GM12878 (cell line): ENCODE results near the gene ENPP4. TPM values are rescaled to one million over a fixed set of nuclear protein-coding genes. Genes with fewer than 3 reads are reported as not detected.

Experiments used
- ATAC-seq: fragments of 200-7000 bp; cut with Tn5 transposase; 3 replicates; pipeline ENCODE4 v1.9.1; 2020; ENCODE audit warnings: mild to moderate bottlenecking, moderate library complexity
- BruUV-seq: library from RNA; stranded (reverse); fragments of 400-500 nt; replicated peaks from 2 replicates; lab custom pipeline; 2021; lab: Mats Ljungman, UMichigan
- CTCF ChIA-PET: fragments of 300-600 bp; sonication (Branson Sonifier 250); formaldehyde crosslinking; extraction: SDS; loops from one replicate; lab custom pipeline; 2021; ENCODE audit warnings: inconsistent platforms; lab: Yijun Ruan, JAX
- POLR2A ChIA-PET: fragments of 350-600 bp; formaldehyde crosslinking; extraction: SDS; loops from one replicate; lab custom pipeline; 2021; ENCODE audit warnings: inconsistent platforms; lab: Charles Lee
- RAD21 ChIA-PET: fragments of 300-600 bp; sonication (Branson Sonifier 250); formaldehyde crosslinking; loops from one replicate; lab custom pipeline; 2023; ENCODE audit warnings: antibody characterized with exemption; ENCODE audit not compliant: unreplicated experiment; lab: Charles Lee
- SMC1A ChIA-PET: fragments of 300-600 bp; sonication (Branson Sonifier 250); formaldehyde crosslinking; loops from one replicate; lab custom pipeline; 2023; ENCODE audit not compliant: unreplicated experiment, uncharacterized antibody; lab: Charles Lee
- DNase-seq: peaks from one replicate; pipeline ENCODE4 v3.0.0-alpha.2; 2011; ENCODE audit warnings: low read depth, low spot score
- FAIRE-seq: peaks from 3 replicates; lab custom pipeline; 2011; peaks lifted over from hg19 to GRCh38; lab: Jason Lieb, UNC
- H2AFZ ChIP-seq: 2 replicates; pipeline ENCODE4 v1.6.0; 2011; ENCODE audit warnings: low read depth, low read length, control low read depth; ENCODE audit not compliant: control insufficient read depth
- H3K27ac ChIP-seq: 2 replicates; pipeline ENCODE4 v1.5.1; 2011; ENCODE audit warnings: control low read depth; ENCODE audit not compliant: control insufficient read depth, insufficient read depth
- H3K27me3 ChIP-seq, 2 experiments: replicated peaks in 1 of 2; 2 replicates each; pipeline versions ENCODE4 v1.6.0 to v1.6.1; 2011; ENCODE audit warnings: low read length in 1 of 2; ENCODE audit not compliant: control insufficient read depth in 2 of 2, insufficient read depth in 2 of 2
- H3K36me3 ChIP-seq, 2 experiments: 2 replicates each; pipeline ENCODE4 v1.5.1; 2011; ENCODE audit warnings: low read length in 1 of 2; ENCODE audit not compliant: control insufficient read depth in 2 of 2, insufficient read depth in 2 of 2
- H3K4me1 ChIP-seq: 2 replicates; pipeline ENCODE4 v1.6.1; 2011; ENCODE audit warnings: mild to moderate bottlenecking, low read length, moderate library complexity, mixed read lengths; ENCODE audit not compliant: control insufficient read depth, insufficient read depth
- H3K4me2 ChIP-seq: 2 replicates; pipeline ENCODE4 v1.6.0; 2011; ENCODE audit warnings: control low read depth; ENCODE audit not compliant: control insufficient read depth, insufficient read depth
- H3K4me3 ChIP-seq: fragments of 200-600 bp; sonication (generic); 2 replicates; pipeline ENCODE4 v1.5.1; 2016
- H3K79me2 ChIP-seq: 2 replicates; pipeline ENCODE4 v1.6.0; 2011; ENCODE audit warnings: low read length; ENCODE audit not compliant: control insufficient read depth, insufficient read depth
- H3K9ac ChIP-seq: 2 replicates; pipeline ENCODE4 v1.8.0; 2011; ENCODE audit warnings: low read length, control low read depth, mixed read lengths; ENCODE audit not compliant: control insufficient read depth, insufficient read depth
- H3K9me3 ChIP-seq: replicated peaks from 3 replicates; pipeline ENCODE4 v1.5.1; 2011; ENCODE audit warnings: mild to moderate bottlenecking, low read length; ENCODE audit not compliant: control insufficient read depth, insufficient read depth
- H4K20me1 ChIP-seq: 2 replicates; pipeline ENCODE4 v1.6.0; 2011; ENCODE audit not compliant: control insufficient read depth, insufficient read depth
- BCL11A ChIP-seq: IDR thresholded peaks from 2 replicates; pipeline ENCODE4 v1.6.1; 2011; ENCODE audit warnings: low read depth, low read length
- CHD1 ChIP-seq: IDR thresholded peaks from 2 replicates; pipeline ENCODE4 v1.6.1; 2012; ENCODE audit warnings: low read depth, low read length, improper control_type of control experiment
- CHD2 ChIP-seq: IDR thresholded peaks from 2 replicates; pipeline ENCODE4 v1.6.1; 2011; ENCODE audit warnings: low read depth, low read length, improper control_type of control experiment, borderline replicate concordance
- CTCF ChIP-seq, 3 experiments: IDR thresholded peaks in 2 of 3; conservative IDR thresholded peaks in 1 of 3; 2 replicates each; pipeline ENCODE4 v1.5.1; 2011; ENCODE audit warnings: low read depth in 3 of 3, low read length in 3 of 3, mild to moderate bottlenecking in 3 of 3, control low read depth in 2 of 3, moderate library complexity in 2 of 3, inconsistent platforms in 1 of 3, mixed read lengths in 1 of 3; ENCODE audit not compliant: control insufficient read depth in 2 of 3, insufficient read depth in 1 of 3; ENCODE audit errors: extremely low read depth in 1 of 3
- JUND ChIP-seq: IDR thresholded peaks from 2 replicates; pipeline ENCODE4 v1.6.1; 2012; ENCODE audit warnings: low read depth, mild to moderate bottlenecking, low read length, improper control_type of control experiment, moderate library complexity
- MTA2 ChIP-seq: fragments of 450-650 bp; IDR thresholded peaks from 2 replicates; pipeline ENCODE4 v1.6.1; 2016; ENCODE audit warnings: low read depth, mild to moderate bottlenecking, moderate library complexity
- MYC ChIP-seq: IDR thresholded peaks from 2 replicates; pipeline ENCODE4 v1.6.1; 2011; ENCODE audit warnings: mild to moderate bottlenecking, low read length, moderate library complexity, inconsistent platforms; ENCODE audit not compliant: insufficient read depth, insufficient replicate concordance, insufficient read length, severe bottlenecking
- POLR2A ChIP-seq: IDR thresholded peaks from 2 replicates; pipeline ENCODE4 v1.6.1; 2011; ENCODE audit warnings: low read depth, mild to moderate bottlenecking, low read length
- RAD21 ChIP-seq: IDR thresholded peaks from 2 replicates; pipeline ENCODE4 v1.6.1; 2011; ENCODE audit warnings: mild to moderate bottlenecking, low read depth, low read length, moderate library complexity; ENCODE audit not compliant: insufficient read depth
- RAD51 ChIP-seq: fragments of 450-650 bp; IDR thresholded peaks from 2 replicates; pipeline ENCODE4 v1.6.1; 2016; ENCODE audit warnings: moderate library complexity, mild to moderate bottlenecking, inconsistent platforms
- ZNF24 ChIP-seq: fragments of 450-650 bp; IDR thresholded peaks from 2 replicates; pipeline ENCODE4 v1.6.1; 2017; ENCODE audit warnings: antibody characterized with exemption, mild to moderate bottlenecking
- WGBS: methylation state at CpG from one replicate; pipeline ENCODE4 v1.1.6; 2016; ENCODE audit warnings: low lambda C conversion rate; ENCODE audit not compliant: insufficient replicate concordance, insufficient coverage; ENCODE audit errors: missing lambda C conversion rate; 5-methylcytosine and 5-hydroxymethylcytosine counted together
- in situ Hi-C: fragments of 300-500 bp; cut with MboI; formaldehyde crosslinking; loops from 9 replicates; pipeline ENCODE4 v1.14.3; 2018; ENCODE audit warnings: mixed read lengths
- intact Hi-C: fragments of 100-400 bp; cut with micrococcal nuclease; formaldehyde crosslinking; loops from one replicate; pipeline ENCODE4 v1.14.2; 2022; ENCODE audit not compliant: unreplicated experiment
- polyA plus RNA-seq, 11 experiments: library from polyadenylated mRNA; depleted of rRNA in 4 of 11; unstranded in 6 of 11; stranded (reverse) in 5 of 11; fragments of >200 nt; fragmentation: Nextera tagmentation in 4 of 11; fragmentation: Illumina TruSeq in 1 of 11; extraction: Ambion mirVana in 4 of 11; extraction: Trizol in 1 of 11; gene quantifications; 1 replicate in 1 of 11; 2 replicates in 10 of 11; pipeline versions ENCODE4 v1.2.1 to v1.2.3, GENCODE V29; 2011 to 2016; ENCODE audit warnings: inconsistent platforms in 2 of 11, missing spikeins in 2 of 11, low read depth in 1 of 11
- total RNA-seq, 4 experiments: library from RNA; depleted of rRNA in 3 of 4; stranded (reverse); fragments of >200 nt in 3 of 4; fragmentation: Illumina TruSeq in 1 of 4; extraction: Trizol in 1 of 4; gene quantifications; 2 replicates each; pipeline versions ENCODE4 v1.2.1 to v1.2.3, GENCODE V29; 2013 to 2021
- TF ChIP-seq, protein P1 (sequence below): IDR thresholded peaks from 2 replicates; pipeline ENCODE4 v1.6.1; 2012; ENCODE audit warnings: low read length, inconsistent platforms
- TF ChIP-seq, protein P2 (sequence below): fragments of 450-650 bp; IDR thresholded peaks from 2 replicates; pipeline ENCODE4 v1.6.1; 2017; ENCODE audit warnings: mild to moderate bottlenecking, moderate library complexity
- TF ChIP-seq, protein P3 (sequence below): fragments of 450-650 bp; IDR thresholded peaks from 2 replicates; pipeline ENCODE4 v1.6.1; 2017; ENCODE audit warnings: low read depth, mild to moderate bottlenecking, moderate library complexity

Gene ENPP4
- total and polyA plus RNA-seq, 10 of the 15 experiments (the other 5 are each of a cell fraction or from before 2014, with no cell fraction given) = 3.3 to 9.7 (median 5.3) TPM

GRCh38 chr6:46098678-46099077 lies 31.1 kb upstream of the ENPP4 start:
- Histone ChIP-seq H4K20me1 (no peaks in the 10 kb centered on the region), H3K4me2 (no peak overlapping the region), H3K9ac (no peak overlapping the region), H3K36me3 (no peaks in the 10 kb centered on the region), H3K4me3 (no peak overlapping the region), H3K9me3 (peaks cover 8% of the 10 kb centered on the region; the same call in 2 of the 3 replicates), H3K79me2 (no peaks in the 10 kb centered on the region), H3K27ac (no peak overlapping the region), H2AFZ (no peak overlapping the region), H3K4me1 (peaks cover 5% of the 10 kb centered on the region; the same call in 1 of the 2 replicates), H3K27me3 (no peaks in the 10 kb centered on the region)
- ChIA-PET RAD21 (no interaction called here), POLR2A (no interaction called here), SMC1A (interaction anchor here (1.5 to 1.6 kb wide), 2 partner anchors 11 to 319 kb away, joined by 3 read pairs; no protein-coding TSS in a partner anchor), CTCF (no interaction called here)
- intact Hi-C loops (no loop called here), in situ Hi-C loops (loop anchor here (25.0 kb wide), 1 partner anchor 539 kb away; no protein-coding TSS in a partner anchor)
- 93% methylated on average over 4 of the region's 4 CpGs for WGBS
- TF ChIP-seq ZNF24 = no peak
- TF ChIP-seq, protein P1, sequence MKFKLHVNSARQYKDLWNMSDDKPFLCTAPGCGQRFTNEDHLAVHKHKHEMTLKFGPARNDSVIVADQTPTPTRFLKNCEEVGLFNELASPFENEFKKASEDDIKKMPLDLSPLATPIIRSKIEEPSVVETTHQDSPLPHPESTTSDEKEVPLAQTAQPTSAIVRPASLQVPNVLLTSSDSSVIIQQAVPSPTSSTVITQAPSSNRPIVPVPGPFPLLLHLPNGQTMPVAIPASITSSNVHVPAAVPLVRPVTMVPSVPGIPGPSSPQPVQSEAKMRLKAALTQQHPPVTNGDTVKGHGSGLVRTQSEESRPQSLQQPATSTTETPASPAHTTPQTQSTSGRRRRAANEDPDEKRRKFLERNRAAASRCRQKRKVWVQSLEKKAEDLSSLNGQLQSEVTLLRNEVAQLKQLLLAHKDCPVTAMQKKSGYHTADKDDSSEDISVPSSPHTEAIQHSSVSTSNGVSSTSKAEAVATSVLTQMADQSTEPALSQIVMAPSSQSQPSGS = no peak
- no peak for TF ChIP-seq MTA2
- no peak for TF ChIP-seq CTCF (IDR thresholded peaks at IDR 0.05 in 2 of 3, conservative IDR thresholded peaks at IDR 0.05 in 1 of 3; ENCODE audit: control insufficient read depth in 2 of 3, extremely low read depth in 1 of 3, insufficient read depth in 1 of 3, low read depth in 3 of 3, low read length in 3 of 3)
- TF ChIP-seq RAD51 = no peak
- no peak for TF ChIP-seq CHD2
- no peak for TF ChIP-seq BCL11A
- TF ChIP-seq MYC = no peak
- TF ChIP-seq, protein P2, sequence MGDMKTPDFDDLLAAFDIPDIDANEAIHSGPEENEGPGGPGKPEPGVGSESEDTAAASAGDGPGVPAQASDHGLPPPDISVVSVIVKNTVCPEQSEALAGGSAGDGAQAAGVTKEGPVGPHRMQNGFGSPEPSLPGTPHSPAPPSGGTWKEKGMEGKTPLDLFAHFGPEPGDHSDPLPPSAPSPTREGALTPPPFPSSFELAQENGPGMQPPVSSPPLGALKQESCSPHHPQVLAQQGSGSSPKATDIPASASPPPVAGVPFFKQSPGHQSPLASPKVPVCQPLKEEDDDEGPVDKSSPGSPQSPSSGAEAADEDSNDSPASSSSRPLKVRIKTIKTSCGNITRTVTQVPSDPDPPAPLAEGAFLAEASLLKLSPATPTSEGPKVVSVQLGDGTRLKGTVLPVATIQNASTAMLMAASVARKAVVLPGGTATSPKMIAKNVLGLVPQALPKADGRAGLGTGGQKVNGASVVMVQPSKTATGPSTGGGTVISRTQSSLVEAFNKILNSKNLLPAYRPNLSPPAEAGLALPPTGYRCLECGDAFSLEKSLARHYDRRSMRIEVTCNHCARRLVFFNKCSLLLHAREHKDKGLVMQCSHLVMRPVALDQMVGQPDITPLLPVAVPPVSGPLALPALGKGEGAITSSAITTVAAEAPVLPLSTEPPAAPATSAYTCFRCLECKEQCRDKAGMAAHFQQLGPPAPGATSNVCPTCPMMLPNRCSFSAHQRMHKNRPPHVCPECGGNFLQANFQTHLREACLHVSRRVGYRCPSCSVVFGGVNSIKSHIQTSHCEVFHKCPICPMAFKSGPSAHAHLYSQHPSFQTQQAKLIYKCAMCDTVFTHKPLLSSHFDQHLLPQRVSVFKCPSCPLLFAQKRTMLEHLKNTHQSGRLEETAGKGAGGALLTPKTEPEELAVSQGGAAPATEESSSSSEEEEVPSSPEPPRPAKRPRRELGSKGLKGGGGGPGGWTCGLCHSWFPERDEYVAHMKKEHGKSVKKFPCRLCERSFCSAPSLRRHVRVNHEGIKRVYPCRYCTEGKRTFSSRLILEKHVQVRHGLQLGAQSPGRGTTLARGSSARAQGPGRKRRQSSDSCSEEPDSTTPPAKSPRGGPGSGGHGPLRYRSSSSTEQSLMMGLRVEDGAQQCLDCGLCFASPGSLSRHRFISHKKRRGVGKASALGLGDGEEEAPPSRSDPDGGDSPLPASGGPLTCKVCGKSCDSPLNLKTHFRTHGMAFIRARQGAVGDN = no peak
- TF ChIP-seq RAD21 = no peak
- no peak for TF ChIP-seq POLR2A
- TF ChIP-seq, protein P3, sequence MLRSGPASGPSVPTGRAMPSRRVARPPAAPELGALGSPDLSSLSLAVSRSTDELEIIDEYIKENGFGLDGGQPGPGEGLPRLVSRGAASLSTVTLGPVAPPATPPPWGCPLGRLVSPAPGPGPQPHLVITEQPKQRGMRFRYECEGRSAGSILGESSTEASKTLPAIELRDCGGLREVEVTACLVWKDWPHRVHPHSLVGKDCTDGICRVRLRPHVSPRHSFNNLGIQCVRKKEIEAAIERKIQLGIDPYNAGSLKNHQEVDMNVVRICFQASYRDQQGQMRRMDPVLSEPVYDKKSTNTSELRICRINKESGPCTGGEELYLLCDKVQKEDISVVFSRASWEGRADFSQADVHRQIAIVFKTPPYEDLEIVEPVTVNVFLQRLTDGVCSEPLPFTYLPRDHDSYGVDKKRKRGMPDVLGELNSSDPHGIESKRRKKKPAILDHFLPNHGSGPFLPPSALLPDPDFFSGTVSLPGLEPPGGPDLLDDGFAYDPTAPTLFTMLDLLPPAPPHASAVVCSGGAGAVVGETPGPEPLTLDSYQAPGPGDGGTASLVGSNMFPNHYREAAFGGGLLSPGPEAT = no peak
- no peak for TF ChIP-seq CHD1
- no peak for TF ChIP-seq JUND
- TF ChIP-seq, all 136 proteins: peak for 0
- BruUV-seq = no TSS peak
- no peak for FAIRE-seq
- DNase-seq = no peak
- no peak; the same call in 2 of the 3 replicates for ATAC-seq
